Measurements from ENCODE around the gene ANKRD63.

Gene ANKRD63

GRCh38 chr15:40282869-40283614, at the start of gene ANKRD63:
Gene ANKRD63 (minus strand): TSS chr15:40283064. CDS start chr15:40282586, 478 bp downstream.
- DNase-seq (ENCODE audit: low read depth, low spot score) = no peak

GRCh38 chr15:40332113-40332781, 49.4 kb upstream of the ANKRD63 start:
- no peak for DNase-seq (ENCODE audit: low read depth, low spot score)

GRCh38 chr15:40331637-40332036, 48.8 kb upstream of the ANKRD63 start:
- DNase-seq (ENCODE audit: low read depth, low spot score) = no peak

GRCh38 chr15:40331026-40331425, 48.2 kb upstream of the ANKRD63 start:
- DNase-seq (ENCODE audit: low read depth, low spot score) = no peak

- no peak for DNase-seq (ENCODE audit: low read depth, low spot score)
Measured at GRCh38 chr15:40330368-40330836, 47.5 kb upstream of the ANKRD63 start.

- DNase-seq (ENCODE audit: low read depth, low spot score) = no peak
Measured at GRCh38 chr15:40329804-40330203, 46.9 kb upstream of the ANKRD63 start.

GRCh38 chr15:40328751-40329150, 45.9 kb upstream of the ANKRD63 start:
- DNase-seq (ENCODE audit: low read depth, low spot score) = no peak

- DNase-seq (ENCODE audit: low read depth, low spot score) = no peak
Measured at GRCh38 chr15:40328176-40328575, 45.3 kb upstream of the ANKRD63 start.

GRCh38 chr15:40327457-40327856, 44.6 kb upstream of the ANKRD63 start:
- DNase-seq (ENCODE audit: low read depth, low spot score) = no peak

- DNase-seq (ENCODE audit: low read depth, low spot score) = no peak
Measured at GRCh38 chr15:40325700-40326099, 42.8 kb upstream of the ANKRD63 start.

GRCh38 chr15:40325188-40325587, 42.3 kb upstream of the ANKRD63 start:
- DNase-seq (ENCODE audit: low read depth, low spot score) = no peak

- no peak for DNase-seq (ENCODE audit: low read depth, low spot score)
Measured at GRCh38 chr15:40323953-40324937, 41.4 kb upstream of the ANKRD63 start.

- peak; percentile 73 for DNase-seq (ENCODE audit: low read depth, low spot score)
Measured at GRCh38 chr15:40323239-40323952, 40.5 kb upstream of the ANKRD63 start, which contains the start of gene INAFM2. Gene INAFM2 (plus strand): TSS chr15:40323692. CDS start chr15:40324056, 364 bp downstream.

GRCh38 chr15:40322531-40323238, 39.8 kb upstream of the ANKRD63 start:
- no peak for DNase-seq (ENCODE audit: low read depth, low spot score)

GRCh38 chr15:40320931-40321371, 38.1 kb upstream of the ANKRD63 start:
- DNase-seq (ENCODE audit: low read depth, low spot score) = peak; percentile 40

GRCh38 chr15:40320409-40320808, 37.5 kb upstream of the ANKRD63 start:
- no peak for DNase-seq (ENCODE audit: low read depth, low spot score)

- DNase-seq (ENCODE audit: low read depth, low spot score) = no peak
Measured at GRCh38 chr15:40317580-40317979, 34.7 kb upstream of the ANKRD63 start.

- no peak for DNase-seq (ENCODE audit: low read depth, low spot score)
Measured at GRCh38 chr15:40316931-40317330, 34.1 kb upstream of the ANKRD63 start.

- no peak for DNase-seq (ENCODE audit: low read depth, low spot score)
Measured at GRCh38 chr15:40314723-40315276, 31.9 kb upstream of the ANKRD63 start.

Measured in activated CD4-positive, CD25-positive, alpha-beta regulatory T cell treated with anti-CD3 and anti-CD28 coated beads, Interleukin-2, amount 50 U/mL, for 16 hours (primary cell).